Measurements from ENCODE around the gene ZC3H7A. TPM values are rescaled to one million over a fixed set of nuclear protein-coding genes. Genes with fewer than 3 reads are reported as not detected.

The ZC3H7A gene
- total RNA-seq, 1 experiment from 2014 or later, result 42.0 TPM

- no peak for TF ChIP-seq CTCF (IDR thresholded peaks at IDR 0.05; ENCODE audit: insufficient read depth in 1 of 2, low read depth in 1 of 2, low read length in 1 of 2, severe bottlenecking in 1 of 2, unreplicated experiment in 1 of 2)
- Mint-ChIP-seq H3K9me3 (ENCODE audit: unreplicated experiment) (no peaks in the 10 kb centered on the region), H3K4me1 (ENCODE audit: low read depth, unreplicated experiment) (peaks cover 32% of the 10 kb centered on the region), H3K4me3 (ENCODE audit: unreplicated experiment) (no peak overlapping the region), H3K27me3 (ENCODE audit: insufficient read depth, unreplicated experiment) (no peaks in the 10 kb centered on the region), H3K36me3 (ENCODE audit: insufficient read depth, unreplicated experiment) (peaks cover 61% of the 10 kb centered on the region), H3K27ac (ENCODE audit: unreplicated experiment) (peak overlapping the region; percentile 42)
- CTCF ChIA-PET, result no interaction called here
- Histone ChIP-seq H3K36me3 (ENCODE audit: control insufficient read depth, insufficient read depth, low read length) (no peaks in the 10 kb centered on the region), H3K4me1 (peaks cover 50% of the 10 kb centered on the region), H3K4me3 (ENCODE audit: low read depth, low read length) (no peak overlapping the region), H3K27me3 (replicated peaks; ENCODE audit: control insufficient read depth, insufficient read depth, low read length) (no peaks in the 10 kb centered on the region), H3K9me3 (no peaks in the 10 kb centered on the region)
- intact Hi-C loops (cut with micrococcal nuclease; ENCODE audit: unreplicated experiment), result no loop called here
- BruUV-seq (replicated peaks), result no TSS peak
- DNase-seq, result no peak
- POLR2A ChIA-PET, result no interaction called here
Measured at GRCh38 chr16:11737713-11738112, 59.3 kb downstream of the ZC3H7A start.

- BruUV-seq (replicated peaks), result no TSS peak
- peaks cover 55% of the 10 kb centered on the region for H3K4me1 ChIP-seq
- no peak for TF ChIP-seq CTCF (IDR thresholded peaks at IDR 0.05; ENCODE audit: insufficient read depth in 1 of 2, low read depth in 1 of 2, low read length in 1 of 2, severe bottlenecking in 1 of 2, unreplicated experiment in 1 of 2)
- peaks cover 32% of the 10 kb centered on the region for H3K4me1 Mint-ChIP-seq (ENCODE audit: low read depth, unreplicated experiment)
- H3K27ac Mint-ChIP-seq (ENCODE audit: unreplicated experiment), result no peak overlapping the region
- peaks cover 59% of the 10 kb centered on the region for H3K36me3 Mint-ChIP-seq (ENCODE audit: insufficient read depth, unreplicated experiment)
- no peak overlapping the region for H3K4me3 Mint-ChIP-seq (ENCODE audit: unreplicated experiment)
- H3K9me3 Mint-ChIP-seq (ENCODE audit: unreplicated experiment), result no peaks in the 10 kb centered on the region
- no peaks in the 10 kb centered on the region for H3K9me3 ChIP-seq
- no peaks in the 10 kb centered on the region for H3K27me3 Mint-ChIP-seq (ENCODE audit: insufficient read depth, unreplicated experiment)
- H3K36me3 ChIP-seq (ENCODE audit: control insufficient read depth, insufficient read depth, low read length), result no peaks in the 10 kb centered on the region
- no peaks in the 10 kb centered on the region for H3K27me3 ChIP-seq (replicated peaks; ENCODE audit: control insufficient read depth, insufficient read depth, low read length)
- CTCF ChIA-PET, result no interaction called here
- intact Hi-C loops (cut with micrococcal nuclease; ENCODE audit: unreplicated experiment), result no loop called here
- DNase-seq, result no peak
- H3K4me3 ChIP-seq (ENCODE audit: low read depth, low read length), result no peak overlapping the region
- POLR2A ChIA-PET, result no interaction called here
Measured at GRCh38 chr16:11736903-11737302, 60.2 kb downstream of the ZC3H7A start.

GRCh38 chr16:11735787-11736186, 61.3 kb downstream of the ZC3H7A start:
- intact Hi-C loops (cut with micrococcal nuclease; ENCODE audit: unreplicated experiment), result no loop called here
- peaks cover 63% of the 10 kb centered on the region for H3K36me3 Mint-ChIP-seq (ENCODE audit: insufficient read depth, unreplicated experiment)
- H3K27me3 Mint-ChIP-seq (ENCODE audit: insufficient read depth, unreplicated experiment), result no peaks in the 10 kb centered on the region
- H3K27ac Mint-ChIP-seq (ENCODE audit: unreplicated experiment), result no peak overlapping the region
- ChIA-PET CTCF (no interaction called here), POLR2A (no interaction called here)
- no peak overlapping the region for H3K4me3 Mint-ChIP-seq (ENCODE audit: unreplicated experiment)
- H3K4me3 ChIP-seq (ENCODE audit: low read depth, low read length), result no peak overlapping the region
- no peaks in the 10 kb centered on the region for H3K9me3 ChIP-seq
- peaks cover 51% of the 10 kb centered on the region for H3K4me1 ChIP-seq
- no peaks in the 10 kb centered on the region; the same call in 1 of the 2 replicates for H3K36me3 ChIP-seq (ENCODE audit: control insufficient read depth, insufficient read depth, low read length)
- BruUV-seq (replicated peaks), result no TSS peak
- peaks cover 32% of the 10 kb centered on the region for H3K4me1 Mint-ChIP-seq (ENCODE audit: low read depth, unreplicated experiment)
- H3K27me3 ChIP-seq (replicated peaks; ENCODE audit: control insufficient read depth, insufficient read depth, low read length), result no peaks in the 10 kb centered on the region
- no peak for TF ChIP-seq CTCF (IDR thresholded peaks at IDR 0.05; ENCODE audit: insufficient read depth in 1 of 2, low read depth in 1 of 2, low read length in 1 of 2, severe bottlenecking in 1 of 2, unreplicated experiment in 1 of 2)
- no peak for DNase-seq
- no peaks in the 10 kb centered on the region for H3K9me3 Mint-ChIP-seq (ENCODE audit: unreplicated experiment)

Data from Caco-2 (cell line).